Activated T-cell treated with anti-CD3 and anti-CD28 coated beads, Interleukin-2, amount 50 U/mL, for 1 hour (primary cell): ENCODE measurements around the gene WDR81.
"Not testable (repeated sequence)": the region's sequence is repeated elsewhere in the genome, so short reads cannot be mapped to it uniquely, and the experiment has no call there.

ENCODE experiments used
- DNase-seq: peaks from one replicate; pipeline ENCODE4 v3.0.0-alpha.2; 2020

WDR81 gene

DNA sequence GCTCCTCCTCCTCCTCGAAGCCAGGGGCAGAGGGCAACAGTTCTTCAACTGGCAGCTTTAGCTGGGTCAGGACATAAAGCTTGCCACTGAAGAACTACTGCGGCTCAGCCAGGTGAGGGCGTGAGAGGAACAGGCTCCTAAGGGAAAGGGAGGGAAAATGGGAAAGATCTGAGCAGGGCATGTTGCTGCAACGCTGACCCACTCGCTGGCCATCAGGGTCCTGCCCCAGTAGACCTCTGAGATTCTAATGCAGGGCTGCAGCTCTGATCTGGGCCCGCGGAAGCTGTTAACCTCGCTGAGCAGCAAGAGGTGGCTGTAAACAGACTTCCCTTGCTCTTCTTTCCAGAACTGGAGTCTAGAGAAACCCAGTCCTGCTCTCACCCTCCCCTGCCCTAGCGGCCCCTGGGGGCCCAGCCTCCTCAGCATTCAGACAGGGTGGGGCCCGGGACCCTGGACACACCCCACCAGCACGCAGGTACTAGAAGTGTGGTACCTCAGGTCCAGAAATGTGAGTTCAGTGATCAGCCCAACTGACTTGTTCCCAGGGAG lies 10.6 kb upstream of the WDR81 start:
- DNase-seq: no peak

DNA sequence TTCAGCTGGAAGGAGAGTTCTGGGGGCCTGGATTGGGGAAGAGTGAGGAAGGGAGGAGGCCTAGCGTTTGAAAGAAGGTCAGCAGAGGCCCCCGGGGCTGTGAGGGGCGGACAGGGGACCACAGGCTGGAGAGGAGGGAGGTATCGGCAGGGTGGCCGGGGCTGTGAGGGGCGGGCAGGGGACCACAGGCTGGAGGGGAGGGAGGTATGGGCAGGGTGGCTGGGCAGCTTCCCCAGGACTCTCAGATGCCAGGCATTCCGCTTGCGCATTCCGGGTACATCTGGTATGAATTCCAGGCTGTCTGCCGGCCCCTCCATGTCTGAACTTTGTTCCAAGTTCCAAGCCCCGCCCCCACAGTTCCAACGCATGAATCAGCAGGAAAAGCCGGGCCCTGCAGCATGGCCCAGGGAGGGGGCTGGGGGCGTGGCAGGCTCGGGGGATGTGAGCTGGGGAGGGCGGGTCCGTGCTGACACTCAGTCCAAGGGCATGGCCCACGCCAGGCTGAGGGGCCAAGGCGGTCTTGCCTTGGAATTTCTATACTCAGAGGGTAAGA lies 10.0 kb upstream of the WDR81 start:
- no peak for DNase-seq

DNA sequence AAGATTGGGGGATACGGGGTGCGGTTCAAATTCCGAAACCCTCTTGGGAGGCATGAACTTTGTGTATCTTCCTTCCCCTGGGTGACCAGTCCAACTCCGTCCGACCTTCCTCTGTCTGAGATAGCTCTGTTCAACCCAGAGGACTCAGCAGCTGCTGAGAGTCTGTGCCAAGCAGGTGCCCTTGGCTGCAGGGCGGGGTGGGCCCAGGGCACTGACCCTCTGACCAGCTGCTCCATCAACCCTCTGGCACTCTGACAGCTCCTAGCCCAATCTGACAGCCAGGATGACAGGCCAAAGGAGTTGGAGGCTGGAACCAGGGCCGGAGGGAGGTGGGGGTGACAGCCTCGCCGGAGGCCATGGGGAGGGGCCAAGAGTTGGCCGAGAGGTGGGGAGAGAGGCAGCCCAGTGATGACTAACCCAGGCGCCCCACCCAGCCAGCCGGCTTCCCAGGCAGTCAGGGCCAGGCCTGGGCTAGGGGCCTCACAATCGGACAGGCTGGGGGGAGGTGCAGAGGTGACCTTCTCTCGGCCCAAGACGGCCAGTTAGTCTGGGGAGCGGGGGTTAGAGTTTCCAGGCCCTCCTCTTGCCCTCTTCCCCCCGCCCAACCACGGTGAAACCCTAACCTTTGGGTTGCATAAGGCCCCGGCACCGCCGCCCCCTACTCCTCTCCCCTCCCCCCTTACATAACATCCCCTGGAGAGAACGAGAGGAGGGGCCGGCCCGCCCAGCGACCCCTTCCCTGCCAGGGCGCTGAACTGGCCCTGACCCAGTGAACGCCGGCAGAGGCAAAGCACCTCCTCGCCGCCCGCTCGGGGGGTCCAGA lies 9.3 kb upstream of the WDR81 start:
- peak; percentile 57 for DNase-seq

DNA sequence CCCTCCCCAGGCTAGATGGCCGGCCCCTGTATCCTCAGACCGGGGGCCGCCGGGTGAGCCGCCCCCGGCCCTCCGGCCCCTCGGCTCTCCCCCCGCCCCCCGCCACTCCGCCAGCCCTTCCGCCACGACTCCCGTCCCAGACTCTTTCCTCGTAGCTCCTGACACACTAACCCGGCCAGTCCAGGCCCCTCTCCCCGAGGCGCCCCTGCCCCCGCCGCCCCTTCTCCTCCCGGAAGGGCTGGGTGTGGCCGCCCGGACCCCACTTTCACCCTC lies 8.8 kb upstream of the WDR81 start:
- DNase-seq: no peak

DNA sequence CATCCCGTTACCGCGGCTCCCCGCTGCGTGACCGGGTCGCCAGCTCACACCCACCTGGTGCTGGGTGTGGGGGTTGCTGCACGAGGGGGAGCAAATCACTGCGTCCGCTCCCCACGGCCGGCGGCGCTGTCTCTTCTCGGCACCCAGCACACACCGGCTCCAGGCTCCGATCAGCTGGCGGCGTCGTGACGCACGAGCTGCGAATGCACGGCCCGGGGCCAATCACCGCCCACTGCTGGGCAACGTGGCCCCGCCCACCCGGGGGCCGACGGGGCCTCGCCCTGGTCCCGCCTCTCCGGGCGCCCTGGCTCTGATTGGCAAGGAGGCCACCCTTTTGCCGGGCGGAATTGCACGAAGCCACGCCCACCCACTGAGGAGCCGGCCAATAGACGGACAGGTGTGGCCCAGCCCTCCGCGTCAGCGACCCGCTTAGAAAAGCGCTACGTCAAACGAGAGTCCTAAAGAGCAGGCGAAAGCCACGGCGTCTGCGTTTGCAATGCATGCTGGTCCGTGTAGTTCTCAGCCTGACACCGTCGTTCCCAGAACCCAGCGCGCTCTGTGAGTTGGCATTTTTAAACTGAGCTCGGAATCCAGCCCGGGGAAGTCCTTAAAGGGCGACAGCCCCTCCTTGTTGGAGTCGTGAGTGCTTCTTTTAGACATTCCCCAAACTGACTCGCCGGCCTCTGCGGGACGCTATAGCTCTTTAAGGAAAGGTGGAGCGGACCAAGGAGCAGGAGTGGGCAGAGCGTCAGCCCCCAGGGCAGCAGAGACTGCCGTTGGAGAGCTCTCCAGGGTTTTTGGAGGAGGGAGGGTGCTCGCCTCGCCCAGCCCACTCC lies 8.2 kb upstream of the WDR81 start:
- peak; percentile 100 for DNase-seq

DNA sequence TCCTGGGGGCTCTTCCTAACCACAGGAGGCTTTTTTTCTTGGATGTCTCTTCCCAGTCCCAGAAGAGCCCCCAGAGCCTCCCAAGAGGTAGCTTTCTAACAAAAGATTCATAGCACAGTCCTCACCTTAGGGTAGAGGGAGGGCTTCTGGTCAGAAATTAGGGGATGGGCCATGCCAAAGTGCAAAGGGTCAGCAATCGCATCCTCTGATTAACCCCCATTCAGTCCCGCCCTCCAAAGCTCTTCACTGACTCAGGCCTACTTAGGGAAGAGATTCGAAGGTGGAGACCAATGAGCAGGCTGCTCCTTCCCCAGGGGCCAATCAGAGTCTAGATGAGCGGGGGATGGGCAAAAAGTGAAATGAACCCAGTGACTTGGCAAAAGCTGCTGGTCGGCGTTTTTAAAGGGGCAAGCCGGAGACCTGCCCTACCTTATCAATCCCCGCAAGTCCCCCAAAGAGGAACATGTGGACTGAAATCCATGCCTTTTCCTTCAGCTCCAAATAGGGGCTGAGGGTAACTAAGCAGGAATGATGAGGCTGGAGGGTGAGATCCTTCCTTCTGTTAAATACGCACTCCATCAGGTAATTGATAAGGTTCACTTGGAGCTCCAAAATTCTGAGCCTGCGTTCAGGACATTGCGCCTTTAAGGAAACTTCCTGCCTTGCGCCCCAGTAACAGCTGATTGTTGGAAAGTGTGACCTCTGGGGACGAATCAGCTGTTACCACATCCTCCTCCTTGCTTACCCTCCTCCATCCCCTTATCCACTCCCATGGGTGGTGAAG lies 7.4 kb upstream of the WDR81 start:
- peak; percentile 64 for DNase-seq

DNA sequence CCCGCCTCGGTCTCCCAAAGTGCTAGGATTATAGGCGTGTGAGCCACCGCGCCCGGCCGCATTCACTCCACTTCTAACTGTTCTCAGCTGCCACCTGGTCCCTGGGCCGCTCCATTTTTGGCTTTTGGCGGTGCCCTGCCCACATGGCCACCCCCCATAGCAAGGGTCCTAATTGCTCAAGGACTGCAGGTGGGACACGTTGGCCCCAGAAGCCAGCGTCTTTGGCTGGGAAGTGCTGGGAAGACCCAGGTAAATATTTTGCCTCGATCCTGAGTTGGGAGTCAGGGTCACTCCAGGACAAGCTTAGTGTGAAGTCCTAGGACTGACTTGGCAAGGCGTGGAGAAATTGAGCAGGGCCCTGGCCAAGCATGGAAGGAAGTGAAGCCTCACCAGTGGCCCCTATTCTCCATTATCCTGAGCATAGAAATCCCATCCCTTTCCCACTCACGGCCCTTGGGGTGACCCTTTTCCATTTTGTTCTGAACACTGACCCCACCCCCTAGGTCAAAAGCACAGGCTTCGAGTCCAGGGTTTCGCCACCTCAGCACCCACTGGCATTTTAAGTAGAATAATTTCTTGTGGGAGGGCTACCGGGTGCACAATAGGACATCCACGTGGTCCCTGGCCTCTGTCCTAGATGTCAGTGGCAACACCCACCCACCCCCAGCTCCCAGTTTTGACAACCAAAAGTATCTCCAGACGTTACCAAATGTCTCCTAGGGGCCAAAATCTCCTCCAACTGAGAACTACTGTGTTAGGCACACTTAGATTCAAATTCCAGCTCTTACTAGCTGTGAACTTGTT lies 5.9 kb upstream of the WDR81 start:
- DNase-seq: no peak

DNA sequence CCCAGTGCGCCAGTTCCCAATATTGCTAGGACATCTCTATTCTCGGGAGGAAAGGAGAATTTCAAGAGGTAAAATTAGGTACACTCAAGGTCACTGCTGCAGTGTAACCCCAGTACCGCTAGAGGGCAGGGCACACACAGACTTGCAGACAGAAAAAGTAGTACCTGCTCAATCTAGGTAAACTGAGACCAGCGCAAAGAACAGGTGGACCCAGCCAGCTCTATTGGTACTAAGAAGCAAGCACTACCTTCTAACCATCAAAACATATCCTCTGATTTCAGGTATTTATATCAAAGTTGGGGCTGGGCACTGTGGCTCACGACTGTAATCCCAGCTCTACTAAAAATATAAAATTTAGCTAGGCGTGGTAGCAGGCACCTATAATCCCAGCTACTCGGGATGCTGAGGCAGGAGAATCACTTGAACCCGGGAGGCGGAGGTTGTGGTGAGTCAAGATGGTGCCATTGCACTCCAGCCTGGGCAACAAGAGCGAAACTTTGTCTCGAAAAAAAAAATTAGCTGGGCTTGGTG lies 3.6 kb upstream of the WDR81 start:
- DNase-seq: peak; percentile 74

DNA sequence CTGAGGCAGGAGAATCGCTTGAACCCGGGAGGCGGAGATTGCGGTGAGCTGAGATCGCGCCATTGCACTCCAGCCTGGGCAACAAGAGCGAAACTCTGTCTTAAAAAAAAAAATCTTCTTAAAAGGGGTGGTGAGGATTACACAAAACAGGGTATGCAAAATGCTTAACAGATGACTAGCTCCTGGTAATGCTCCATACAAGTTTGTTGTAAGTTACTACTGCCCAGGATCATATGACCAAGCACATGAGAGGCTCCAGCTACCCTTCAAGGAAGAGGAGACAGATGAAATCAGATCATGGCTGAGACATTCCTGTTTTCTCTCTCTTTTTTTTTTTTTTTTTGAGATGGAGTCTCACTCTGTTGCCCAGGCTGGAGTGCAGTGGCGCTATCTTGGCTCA lies 2.5 kb upstream of the WDR81 start:
- not testable (repeated sequence) for DNase-seq

DNA sequence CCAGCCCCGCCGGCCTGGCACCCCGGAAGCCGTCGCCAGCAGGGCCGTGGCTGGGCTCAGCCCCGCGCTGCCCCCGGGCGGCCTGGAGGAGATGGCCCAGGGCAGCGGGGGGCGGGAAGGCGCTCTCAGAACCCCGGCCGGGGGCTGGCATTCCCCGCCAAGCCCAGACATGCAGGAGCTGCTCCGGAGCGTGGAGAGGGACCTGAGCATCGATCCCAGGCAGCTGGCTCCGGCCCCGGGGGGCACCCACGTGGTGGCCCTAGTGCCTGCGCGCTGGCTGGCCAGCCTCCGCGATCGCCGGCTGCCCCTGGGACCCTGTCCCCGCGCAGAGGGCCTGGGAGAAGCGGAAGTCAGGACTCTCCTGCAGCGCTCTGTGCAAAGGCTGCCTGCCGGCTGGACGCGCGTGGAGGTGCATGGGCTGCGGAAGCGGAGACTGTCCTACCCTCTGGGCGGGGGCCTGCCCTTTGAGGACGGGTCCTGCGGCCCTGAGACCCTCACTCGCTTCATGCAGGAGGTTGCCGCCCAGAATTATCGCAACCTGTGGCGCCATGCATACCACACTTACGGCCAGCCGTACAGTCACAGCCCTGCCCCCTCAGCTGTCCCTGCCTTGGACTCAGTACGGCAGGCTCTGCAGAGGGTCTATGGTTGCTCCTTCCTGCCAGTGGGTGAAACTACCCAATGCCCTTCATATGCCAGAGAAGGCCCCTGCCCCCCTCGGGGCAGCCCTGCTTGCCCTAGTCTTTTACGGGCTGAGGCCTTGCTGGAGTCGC lies 551 bp downstream of the WDR81 start:
- DNase-seq: no peak

DNA sequence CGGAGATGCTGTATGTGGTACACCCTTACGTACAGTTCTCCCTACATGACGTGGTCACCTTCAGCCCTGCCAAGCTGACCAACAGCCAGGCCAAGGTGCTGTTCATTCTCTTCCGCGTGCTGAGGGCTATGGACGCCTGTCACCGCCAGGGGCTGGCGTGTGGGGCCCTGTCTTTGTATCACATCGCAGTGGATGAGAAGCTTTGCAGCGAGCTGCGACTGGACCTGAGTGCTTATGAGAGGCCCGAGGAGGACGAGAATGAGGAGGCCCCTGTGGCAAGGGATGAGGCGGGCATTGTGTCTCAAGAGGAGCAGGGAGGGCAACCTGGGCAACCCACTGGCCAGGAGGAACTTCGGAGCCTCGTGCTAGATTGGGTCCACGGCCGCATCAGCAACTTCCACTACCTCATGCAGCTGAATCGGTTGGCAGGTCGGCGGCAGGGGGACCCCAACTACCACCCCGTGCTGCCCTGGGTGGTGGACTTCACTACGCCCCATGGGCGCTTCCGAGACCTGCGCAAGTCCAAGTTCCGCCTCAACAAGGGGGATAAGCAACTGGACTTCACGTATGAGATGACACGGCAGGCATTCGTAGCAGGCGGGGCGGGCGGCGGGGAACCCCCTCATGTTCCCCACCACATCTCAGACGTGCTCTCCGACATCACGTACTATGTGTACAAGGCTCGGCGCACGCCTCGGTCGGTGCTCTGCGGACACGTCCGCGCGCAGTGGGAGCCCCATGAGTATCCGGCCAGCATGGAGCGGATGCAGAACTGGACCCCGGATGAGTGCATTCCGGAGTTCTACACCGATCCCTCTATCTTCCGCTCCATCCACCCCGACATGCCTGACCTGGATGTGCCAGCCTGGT lies 1.4 kb downstream of the WDR81 start:
- no peak for DNase-seq

DNA sequence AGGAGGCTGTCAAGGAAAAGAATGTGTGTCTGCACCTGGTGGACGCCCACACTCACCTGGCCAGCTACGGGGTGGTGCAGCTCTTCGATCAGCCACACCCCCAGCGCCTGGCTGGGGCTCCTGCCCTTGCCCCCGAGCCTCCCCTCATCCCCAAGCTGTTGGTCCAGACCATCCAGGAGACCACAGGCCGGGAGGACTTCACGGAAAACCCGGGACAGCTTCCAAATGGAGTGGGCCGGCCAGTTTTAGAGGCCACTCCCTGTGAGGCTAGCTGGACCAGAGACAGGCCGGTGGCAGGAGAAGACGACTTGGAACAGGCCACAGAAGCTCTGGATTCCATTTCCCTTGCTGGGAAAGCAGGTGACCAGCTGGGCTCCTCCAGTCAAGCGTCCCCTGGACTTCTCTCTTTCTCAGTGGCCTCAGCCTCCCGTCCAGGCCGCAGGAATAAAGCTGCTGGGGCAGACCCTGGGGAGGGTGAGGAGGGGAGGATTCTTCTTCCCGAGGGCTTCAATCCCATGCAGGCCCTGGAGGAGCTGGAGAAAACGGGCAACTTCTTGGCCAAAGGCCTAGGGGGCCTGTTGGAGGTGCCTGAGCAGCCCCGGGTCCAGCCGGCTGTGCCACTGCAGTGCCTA lies 2.2 kb downstream of the WDR81 start:
- DNase-seq: no peak

DNA sequence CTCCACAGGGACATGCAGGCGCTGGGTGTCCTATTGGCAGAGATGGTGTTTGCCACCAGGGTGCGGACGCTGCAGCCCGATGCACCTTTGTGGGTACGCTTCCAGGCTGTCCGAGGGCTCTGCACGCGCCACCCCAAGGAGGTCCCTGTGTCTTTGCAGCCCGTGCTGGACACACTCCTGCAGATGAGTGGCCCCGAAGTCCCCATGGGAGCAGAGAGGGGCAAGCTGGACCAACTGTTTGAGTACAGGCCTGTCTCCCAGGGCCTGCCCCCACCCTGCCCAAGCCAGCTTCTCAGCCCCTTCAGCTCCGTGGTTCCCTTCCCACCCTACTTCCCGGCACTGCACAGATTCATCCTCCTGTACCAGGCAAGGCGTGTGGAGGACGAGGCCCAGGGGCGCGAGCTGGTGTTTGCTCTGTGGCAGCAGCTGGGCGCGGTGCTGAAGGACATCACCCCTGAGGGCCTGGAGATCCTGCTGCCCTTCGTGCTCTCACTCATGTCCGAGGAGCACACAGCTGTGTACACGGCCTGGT lies 2.8 kb downstream of the WDR81 start:
- no peak for DNase-seq

DNA sequence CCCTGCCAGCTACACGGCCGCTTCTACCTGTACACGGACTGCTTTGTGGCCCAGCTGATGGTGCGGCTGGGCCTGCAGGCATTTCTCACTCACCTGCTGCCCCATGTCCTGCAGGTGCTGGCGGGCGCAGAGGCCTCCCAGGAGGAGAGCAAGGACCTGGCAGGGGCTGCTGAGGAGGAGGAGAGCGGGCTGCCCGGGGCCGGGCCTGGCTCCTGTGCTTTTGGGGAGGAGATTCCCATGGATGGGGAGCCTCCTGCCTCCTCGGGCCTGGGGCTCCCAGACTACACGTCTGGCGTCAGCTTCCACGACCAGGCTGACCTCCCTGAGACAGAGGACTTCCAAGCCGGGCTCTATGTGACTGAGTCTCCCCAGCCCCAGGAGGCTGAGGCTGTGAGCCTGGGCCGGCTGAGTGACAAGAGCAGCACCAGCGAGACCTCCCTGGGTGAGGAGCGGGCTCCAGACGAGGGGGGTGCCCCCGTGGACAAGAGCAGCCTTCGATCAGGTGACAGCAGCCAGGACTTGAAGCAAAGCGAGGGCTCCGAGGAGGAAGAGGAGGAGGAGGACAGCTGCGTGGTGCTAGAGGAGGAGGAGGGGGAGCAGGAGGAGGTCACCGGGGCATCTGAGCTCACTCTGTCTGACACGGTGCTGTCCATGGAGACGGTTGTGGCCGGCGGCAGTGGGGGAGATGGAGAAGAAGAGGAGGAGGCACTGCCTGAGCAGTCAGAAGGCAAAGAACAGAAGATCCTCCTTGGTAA lies 3.5 kb downstream of the WDR81 start:
- no peak for DNase-seq

DNA sequence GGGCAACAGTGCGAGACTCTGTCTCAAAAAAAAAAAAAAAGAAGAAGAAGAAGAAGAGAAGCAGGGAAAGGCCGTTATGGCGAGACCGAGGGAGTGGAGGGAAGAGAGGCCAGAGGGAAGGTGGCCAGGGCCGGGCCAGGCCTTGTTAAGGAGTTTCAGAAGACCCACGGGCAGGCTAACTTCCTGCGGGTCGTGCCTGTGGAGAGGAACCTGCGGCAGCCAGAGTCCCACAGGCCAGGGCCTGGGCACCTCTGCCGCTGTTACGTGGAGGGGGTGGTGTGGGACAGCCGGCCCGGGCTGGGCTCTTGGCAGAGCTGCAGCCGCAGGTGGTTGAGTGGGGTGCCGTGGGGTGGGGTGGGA lies 5.4 kb downstream of the WDR81 start:
- DNase-seq: no peak

DNA sequence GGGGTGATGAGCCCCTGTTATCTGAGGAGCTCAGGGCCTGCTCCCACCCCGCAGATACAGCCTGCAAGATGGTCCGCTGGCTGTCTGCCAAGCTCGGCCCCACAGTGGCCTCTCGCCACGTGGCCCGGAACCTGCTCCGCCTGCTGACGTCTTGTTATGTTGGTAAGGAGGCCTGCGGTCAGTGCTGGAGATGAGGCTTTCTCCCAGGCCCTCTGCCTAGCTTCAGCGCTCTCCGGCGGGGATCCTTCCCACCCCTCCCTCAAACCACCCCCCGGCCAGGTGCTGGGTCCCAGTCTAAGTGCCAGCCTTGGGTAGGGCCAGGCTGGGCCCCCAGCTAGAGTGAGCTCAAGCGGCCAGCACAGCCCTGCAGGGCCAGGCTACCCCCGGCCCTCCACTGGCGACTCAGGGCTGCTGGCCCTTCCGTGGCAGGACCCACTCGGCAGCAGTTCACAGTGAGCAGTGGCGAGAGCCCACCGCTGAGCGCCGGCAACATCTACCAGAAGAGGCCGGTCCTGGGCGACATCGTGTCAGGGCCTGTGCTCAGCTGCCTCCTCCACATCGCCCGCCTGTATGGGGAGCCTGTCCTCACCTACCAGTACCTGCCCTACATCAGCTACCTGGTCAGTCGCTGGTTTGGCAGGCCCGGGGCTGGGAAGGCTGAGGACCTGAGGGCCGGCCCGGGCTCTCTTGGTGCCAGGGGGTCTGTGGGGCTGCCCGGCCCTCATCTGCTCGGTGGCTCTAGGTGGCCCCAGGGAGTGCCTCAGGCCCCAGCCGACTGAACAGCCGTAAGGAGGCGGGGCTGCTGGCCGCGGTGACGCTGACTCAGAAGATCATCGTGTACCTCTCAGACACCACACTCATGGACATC lies 6.1 kb downstream of the WDR81 start:
- DNase-seq: no peak

DNA sequence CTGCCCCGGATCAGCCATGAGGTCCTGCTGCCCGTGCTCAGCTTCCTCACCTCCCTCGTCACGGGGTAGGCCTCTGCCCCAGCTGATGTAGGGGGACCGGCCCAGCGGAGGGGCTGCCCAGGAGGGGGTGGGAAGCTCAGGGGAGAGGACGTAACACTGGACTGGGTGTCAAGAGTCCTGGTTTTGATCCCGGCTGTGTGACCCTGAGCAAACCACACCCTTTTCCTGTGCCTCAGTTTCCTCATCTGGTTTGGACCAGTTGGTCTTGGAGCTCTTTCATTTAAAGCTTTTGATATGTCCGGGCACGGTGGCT lies 6.6 kb downstream of the WDR81 start:
- DNase-seq: no peak
